Esophagus muscularis mucosa (tissue), 4 donors: ENCODE measurements around the gene GPR62. TPM values are rescaled to one million over a fixed set of nuclear protein-coding genes. Genes with fewer than 3 reads are reported as not detected.
"Not testable (repeated sequence)": the region's sequence is repeated elsewhere in the genome, so short reads cannot be mapped to it uniquely, and the experiment has no call there.

Experiments
- DNase-seq: peaks from one replicate; pipeline ENCODE4 v3.0.0-alpha.2; 2017; ENCODE audit errors: extremely low spot score
- H3K27ac ChIP-seq, 4 donors: fragments of 200-600 bp; sonication (generic); replicated peaks in 1 of 4; 1 replicate in 3 of 4; 2 replicates in 1 of 4; pipeline ENCODE4 v1.5.1; 2016 to 2019; ENCODE audit warnings: mild to moderate bottlenecking in 1 of 4
- H3K27me3 ChIP-seq, 4 donors: fragments of 200-600 bp; sonication (generic); one replicate each; pipeline versions ENCODE4 v1.5.1 to v1.6.0; 2016 to 2019
- H3K36me3 ChIP-seq, 4 donors: fragments of 200-600 bp; sonication (generic); one replicate each; pipeline ENCODE4 v1.5.1; 2016 to 2019
- H3K4me1 ChIP-seq, 4 donors: fragments of 200-600 bp; sonication (generic); one replicate each; pipeline ENCODE4 v1.5.1; 2016 to 2019
- H3K4me3 ChIP-seq, 4 donors: fragments of 200-600 bp; sonication (generic); 1 replicate in 2 of 4; 2 replicates in 2 of 4; pipeline ENCODE4 v1.5.1; 2016 to 2019; ENCODE audit warnings: mild to moderate bottlenecking in 4 of 4, moderate library complexity in 1 of 4
- H3K9me3 ChIP-seq, 4 donors: fragments of 200-600 bp; sonication (generic); 1 replicate in 3 of 4; 2 replicates in 1 of 4; pipeline ENCODE4 v1.5.1; 2016 to 2019
- CTCF ChIP-seq, 3 experiments: fragments of 200-600 bp in 2 of 3; fragments of 450-650 bp in 1 of 3; sonication (generic) in 2 of 3; IDR thresholded peaks; one replicate each; pipeline ENCODE4 v1.5.1; 2017 to 2019; ENCODE audit warnings: antibody characterized with exemption in 3 of 3, mild to moderate bottlenecking in 2 of 3, moderate library complexity in 1 of 3
- EP300 ChIP-seq: sonication (generic); formaldehyde crosslinking; IDR thresholded peaks from one replicate; pipeline ENCODE4 v1.6.1; 2017; ENCODE audit warnings: antibody characterized with exemption
- POLR2A ChIP-seq: fragments of 450-650 bp; IDR thresholded peaks from one replicate; pipeline ENCODE4 v1.6.1; 2017; ENCODE audit warnings: antibody characterized with exemption, moderate library complexity, mild to moderate bottlenecking, low read depth
- POLR2AphosphoS5 ChIP-seq, 2 donors: sonication (generic); formaldehyde crosslinking; IDR thresholded peaks; one replicate each; pipeline ENCODE4 v1.6.1; 2017; ENCODE audit warnings: antibody characterized with exemption in 2 of 2
- WGBS: methylation state at CpG from one replicate; pipeline ENCODE4 v1.1.5; 2018; 5-methylcytosine and 5-hydroxymethylcytosine counted together
- intact Hi-C: fragments of 100-400 bp; cut with DNase I; formaldehyde crosslinking; loops from one replicate; pipeline ENCODE4 v1.15.1; 2023
- total RNA-seq, 4 donors: library from RNA; depleted of rRNA; stranded (reverse); fragments of >200 nt; gene quantifications; one replicate each; pipeline versions ENCODE4 v1.1.0 to v1.2.1, GENCODE V29; 2016

The GPR62 gene
- total RNA-seq, 4 donors from 2014 or later, result 0.11 to 0.42 (median 0.18) TPM

DNA sequence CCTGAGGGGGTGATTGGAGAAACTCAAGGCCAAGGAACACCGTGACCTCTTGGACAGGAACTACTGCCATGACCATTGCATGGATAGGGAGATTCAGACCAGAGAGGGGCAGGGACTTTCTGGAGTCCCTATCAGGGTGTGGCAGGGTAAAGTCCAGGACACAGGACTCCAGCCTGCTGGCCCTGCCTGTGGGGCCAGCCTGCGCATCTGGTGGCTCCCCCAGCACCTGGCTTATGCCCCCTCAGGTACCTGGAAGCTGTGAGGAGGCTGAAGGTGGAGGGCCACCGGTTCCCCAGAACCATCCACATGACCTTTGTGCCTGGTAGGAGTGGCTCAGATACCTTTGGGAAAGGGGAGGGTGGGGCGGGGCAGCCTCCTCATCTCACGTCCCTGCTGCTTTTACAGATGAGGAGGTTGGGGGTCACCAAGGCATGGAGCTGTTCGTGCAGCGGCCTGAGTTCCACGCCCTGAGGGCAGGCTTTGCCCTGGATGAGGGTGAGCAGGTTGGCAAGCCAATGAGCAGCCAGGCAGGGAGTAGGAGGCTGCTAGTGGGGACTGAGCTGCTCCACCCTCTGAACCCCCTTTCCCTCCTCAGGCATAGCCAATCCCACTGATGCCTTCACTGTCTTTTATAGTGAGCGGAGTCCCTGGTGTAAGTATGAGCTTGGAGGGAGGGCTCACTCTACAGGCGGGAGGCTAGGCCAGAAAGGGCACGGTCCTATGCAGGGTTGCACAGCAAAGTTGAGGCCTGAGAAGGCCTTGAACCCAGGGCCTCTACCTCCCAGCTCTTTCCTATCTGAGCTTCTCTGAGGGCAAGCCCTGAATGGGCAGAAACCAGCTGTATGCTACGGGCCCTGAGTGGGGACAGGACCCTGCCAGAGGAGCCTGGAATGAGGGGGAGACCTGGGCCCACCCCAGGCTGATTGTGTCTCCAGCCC lies 31.1 kb downstream of the GPR62 start:
- H3K4me1 ChIP-seq, result peaks cover 27 to 57% (median 48%) of the 10 kb centered on the region in 4 donors
- TF ChIP-seq POLR2AphosphoS5 (IDR thresholded peaks at IDR 0.05), result no peak
- TF ChIP-seq POLR2A, result no peak
- TF ChIP-seq EP300, result no peak
- no peak for TF ChIP-seq CTCF (IDR thresholded peaks at IDR 0.05)
- DNase-seq, result no peak
- no peak overlapping the region for H3K27ac ChIP-seq
- no peak overlapping the region for H3K4me3 ChIP-seq
- intact Hi-C loops, result no loop called here
- no peaks in the 10 kb centered on the region for H3K27me3 ChIP-seq
- H3K9me3 ChIP-seq, result no peaks in the 10 kb centered on the region
- H3K36me3 ChIP-seq, result peaks cover 0 to 9% (median 1%) of the 10 kb centered on the region in 4 donors
- WGBS, result 93% methylated on average over 3 of the region's 12 CpGs

DNA sequence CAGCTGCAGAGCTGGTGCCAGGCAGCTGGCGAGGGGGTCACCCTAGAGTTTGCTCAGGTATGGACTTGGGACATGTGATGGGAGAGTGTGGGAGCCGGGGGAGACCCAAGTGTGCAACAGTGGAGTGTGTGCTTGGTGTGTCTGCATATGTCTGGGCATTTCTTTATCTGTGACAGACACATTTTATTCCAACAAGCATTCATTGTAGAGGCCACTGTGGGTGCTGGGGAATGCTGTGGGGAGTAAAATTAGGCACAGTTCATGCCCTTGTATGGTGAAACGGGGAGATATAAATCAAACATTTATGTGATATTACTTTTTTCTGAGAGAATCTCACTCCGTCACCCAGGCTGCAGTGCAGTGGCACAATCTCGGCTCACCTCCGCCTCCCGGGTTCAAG lies 32.4 kb downstream of the GPR62 start:
- no peak for DNase-seq
- no peak overlapping the region for H3K27ac ChIP-seq
- TF ChIP-seq POLR2A, result no peak
- TF ChIP-seq EP300, result no peak
- no peak for TF ChIP-seq POLR2AphosphoS5 (IDR thresholded peaks at IDR 0.05)
- TF ChIP-seq CTCF (IDR thresholded peaks at IDR 0.05), result no peak
- H3K4me1 ChIP-seq, result peaks cover 19 to 57% (median 40%) of the 10 kb centered on the region in 4 donors
- H3K27me3 ChIP-seq, result no peaks in the 10 kb centered on the region
- no peak overlapping the region for H3K4me3 ChIP-seq
- H3K9me3 ChIP-seq, result no peaks in the 10 kb centered on the region
- intact Hi-C loops, result no loop called here
- H3K36me3 ChIP-seq, result peaks cover 4 to 22% (median 12%) of the 10 kb centered on the region in 4 donors
- WGBS, result 98% methylated on average over 7 of the region's 7 CpGs

DNA sequence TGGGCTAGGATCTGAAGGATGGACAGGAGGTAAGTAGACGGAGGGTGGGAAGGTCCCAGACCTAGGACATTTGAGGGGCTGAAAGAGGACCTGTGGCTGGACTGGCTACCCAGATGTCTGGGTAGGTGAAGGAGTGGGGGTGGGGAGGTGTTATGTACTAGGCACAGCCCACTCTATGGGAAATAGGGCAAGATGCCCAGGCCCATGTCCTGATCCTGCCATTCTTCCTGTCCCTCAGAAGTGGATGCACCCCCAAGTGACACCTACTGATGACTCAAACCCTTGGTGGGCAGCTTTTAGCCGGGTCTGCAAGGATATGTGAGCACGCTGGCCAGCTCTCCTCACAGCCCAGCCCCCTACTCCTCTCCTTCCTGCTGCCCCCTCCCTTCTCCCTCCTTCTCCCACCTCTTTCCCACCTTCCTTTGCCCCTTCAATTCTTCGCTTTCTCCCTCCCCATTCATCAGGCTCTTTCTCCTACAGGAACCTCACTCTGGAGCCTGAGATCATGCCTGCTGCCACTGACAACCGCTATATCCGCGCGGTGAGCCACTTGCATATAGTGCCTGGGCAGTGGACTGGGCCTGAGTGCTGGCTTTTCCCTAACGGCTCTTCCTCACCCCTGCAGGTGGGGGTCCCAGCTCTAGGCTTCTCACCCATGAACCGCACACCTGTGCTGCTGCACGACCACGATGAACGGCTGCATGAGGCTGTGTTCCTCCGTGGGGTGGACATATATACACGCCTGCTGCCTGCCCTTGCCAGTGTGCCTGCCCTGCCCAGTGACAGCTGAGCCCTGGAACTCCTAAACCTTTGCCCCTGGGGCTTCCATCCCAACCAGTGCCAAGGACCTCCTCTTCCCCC lies 33.3 kb downstream of the GPR62 start:
- no peaks in the 10 kb centered on the region for H3K9me3 ChIP-seq
- DNase-seq, result no peak
- WGBS, result 82% methylated on average over 15 of the region's 15 CpGs

DNA sequence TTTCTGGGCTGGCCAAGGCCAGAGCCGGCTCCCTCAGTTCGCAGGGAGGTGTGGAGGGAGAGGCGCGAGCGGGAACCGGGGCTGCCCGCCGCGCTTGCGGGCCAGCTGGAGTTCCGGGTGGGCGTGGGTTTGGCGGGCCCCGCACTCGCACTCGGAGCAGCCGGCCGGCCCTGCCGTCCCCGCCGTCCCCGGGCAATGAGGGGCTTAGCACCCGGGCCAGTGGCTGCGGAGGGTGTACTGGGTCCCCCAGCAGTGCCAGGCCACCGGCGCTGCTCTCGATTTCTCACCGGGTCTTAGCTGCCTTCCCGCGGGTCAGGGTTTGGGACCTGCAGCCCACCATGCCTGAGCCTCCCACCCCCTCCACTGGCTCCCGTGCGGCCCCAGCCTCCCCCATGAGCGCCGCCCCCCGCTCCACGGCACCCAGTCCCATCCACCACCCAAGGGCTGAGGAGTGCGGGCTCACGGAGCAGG lies 35.4 kb downstream of the GPR62 start:
- H3K27me3 ChIP-seq, H3K9me3 ChIP-seq, H3K4me3 ChIP-seq, intact Hi-C loops, DNase-seq: not testable (repeated sequence)
- peaks cover 17 to 60% (median 44%) of the 10 kb centered on the region in 4 donors for H3K4me1 ChIP-seq
- 45% methylated on average over 7 of the region's 38 CpGs for WGBS
- H3K27ac ChIP-seq, result peak overlapping the region in 3 of 4 donors; percentile 13 to 51 (median 49)
- peaks cover 23 to 46% (median 36%) of the 10 kb centered on the region in 4 donors for H3K36me3 ChIP-seq

More for the DNA sequence above, 33.3 kb downstream of the GPR62 start:
- no peaks in the 10 kb centered on the region for H3K27me3 ChIP-seq
- H3K4me3 ChIP-seq, result no peak overlapping the region
- no peak for TF ChIP-seq POLR2A
- no peak for TF ChIP-seq POLR2AphosphoS5 (IDR thresholded peaks at IDR 0.05)
- TF ChIP-seq EP300, result no peak
- no peak for TF ChIP-seq CTCF (IDR thresholded peaks at IDR 0.05)
- intact Hi-C loops, result no loop called here
- H3K36me3 ChIP-seq, result peaks cover 11 to 31% (median 21%) of the 10 kb centered on the region in 4 donors
- H3K27ac ChIP-seq, result no peak overlapping the region
- H3K4me1 ChIP-seq, result peaks cover 15 to 56% (median 38%) of the 10 kb centered on the region in 4 donors
